Measurements from ENCODE around the gene PSRC1. TPM values are rescaled to one million over a fixed set of nuclear protein-coding genes. Genes with fewer than 3 reads are reported as not detected.

The PSRC1 gene
- total and polyA plus RNA-seq, 2 of the 8 experiments (the other 6 are each of a cell fraction or from before 2014, with no cell fraction given) = 56.1 to 67.3 TPM

DNA sequence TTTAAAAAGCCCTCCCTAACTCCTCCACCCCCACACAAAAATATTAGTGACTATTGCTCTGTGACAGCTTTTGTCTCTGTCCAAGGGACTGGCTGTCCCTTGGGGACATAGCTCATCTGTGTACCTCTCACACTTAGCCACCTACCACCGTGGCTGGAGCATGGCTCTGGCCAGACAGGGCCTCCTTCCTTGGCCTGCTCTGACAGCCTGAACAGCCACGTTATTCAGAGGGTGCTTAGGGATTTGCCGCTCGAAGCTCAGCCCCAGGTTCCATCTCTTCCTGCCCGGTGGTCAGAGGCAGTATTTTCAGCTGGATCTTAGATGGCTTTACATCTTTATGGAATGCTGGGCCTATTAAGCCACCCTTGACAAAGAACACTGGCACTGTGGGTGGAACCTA, 39.7 kb downstream of the PSRC1 start (continued):
- no peak for TF ChIP-seq JUND (IDR thresholded peaks at IDR 0.05; ENCODE audit: low read length)
